GM18861 (cell line): ENCODE data around the gene BAG1.

ENCODE experiments used
- ATAC-seq: cut with Tn5 transposase; IDR thresholded peaks from one replicate; pipeline ENCODE4 v1.9.1; 2021; ENCODE audit not compliant: unreplicated experiment

Gene BAG1

DNA sequence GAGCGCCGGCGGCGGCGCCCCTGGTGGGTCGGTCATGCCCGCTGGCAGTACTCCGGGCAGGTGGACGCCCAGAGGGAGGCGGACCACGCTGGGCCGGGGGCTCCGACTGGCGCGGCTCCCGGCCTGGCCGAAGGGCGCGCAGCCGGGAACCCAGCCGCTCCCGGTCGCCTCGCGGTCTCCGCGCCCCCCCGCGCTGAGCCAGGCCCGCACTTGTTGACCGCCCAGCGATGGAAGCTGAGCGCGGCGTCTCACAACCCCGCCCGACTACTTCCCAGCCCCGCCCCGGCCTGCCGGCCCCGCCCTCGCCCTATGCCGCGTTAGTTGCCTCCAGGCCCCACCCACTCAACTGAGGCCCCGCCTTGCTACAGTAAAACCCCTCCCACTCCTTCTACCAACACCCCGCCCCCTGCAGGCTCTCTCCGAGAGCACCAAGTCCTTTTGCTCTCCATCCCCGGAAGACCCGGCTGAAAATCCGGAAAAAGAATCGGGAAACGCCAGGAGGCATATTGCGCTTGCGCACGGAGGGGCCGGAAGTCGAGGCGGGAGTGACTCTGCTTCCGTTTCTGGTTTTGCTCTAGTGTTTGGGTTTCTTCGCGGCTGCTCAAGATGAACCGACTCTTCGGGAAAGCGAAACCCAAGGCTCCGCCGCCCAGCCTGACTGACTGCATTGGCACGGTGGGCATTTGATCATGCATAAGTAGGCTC is at the start of gene BAG1, which contains the start of gene CHMP5:
BAG1 (minus strand) TSS at position 236 of the 705 bp plus-strand sequence.
CHMP5 (plus strand) TSS at position 577 of the 705 bp plus-strand sequence; CDS start at position 607, 30 bp downstream.
- peak; percentile 69 for ATAC-seq

DNA sequence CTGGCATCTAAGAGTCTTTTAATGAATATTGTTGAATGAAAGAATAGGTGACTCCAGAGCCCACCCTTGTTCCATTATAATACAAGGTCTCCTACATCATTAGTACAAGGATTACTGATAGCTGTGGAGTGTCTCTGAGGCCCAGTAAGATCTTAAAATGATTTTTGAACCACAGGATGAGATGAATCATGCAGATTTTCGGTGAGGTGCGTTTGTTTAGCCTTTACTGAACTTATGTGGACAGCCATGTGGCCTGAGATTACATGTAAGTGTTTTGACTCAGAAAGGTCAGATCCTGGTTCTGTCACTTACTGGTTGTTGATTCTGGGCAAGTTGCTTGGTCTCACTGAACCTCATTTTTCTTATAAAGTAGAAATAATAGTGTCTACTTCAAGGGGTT is 47.4 kb upstream of the BAG1 start:
- ATAC-seq, result no peak

DNA sequence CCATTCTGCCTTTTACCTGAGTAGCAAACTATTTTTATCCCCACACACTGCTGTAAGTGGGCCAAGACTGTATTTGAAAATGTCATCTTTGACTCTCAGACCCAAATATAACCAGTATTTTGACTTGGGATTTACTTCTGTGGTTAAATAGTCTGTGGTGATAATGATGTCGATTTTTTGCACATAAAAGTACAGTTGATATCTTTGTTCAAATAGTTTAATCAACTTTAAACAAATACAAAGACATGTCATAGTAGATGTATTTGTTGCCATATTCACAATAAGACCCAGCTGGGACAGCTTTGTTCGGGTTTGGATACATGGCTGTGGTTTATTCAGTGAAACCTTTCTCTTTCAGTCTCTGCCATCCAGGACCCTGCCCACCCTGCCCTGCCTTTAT is 46.2 kb upstream of the BAG1 start:
- ATAC-seq, result no peak

DNA sequence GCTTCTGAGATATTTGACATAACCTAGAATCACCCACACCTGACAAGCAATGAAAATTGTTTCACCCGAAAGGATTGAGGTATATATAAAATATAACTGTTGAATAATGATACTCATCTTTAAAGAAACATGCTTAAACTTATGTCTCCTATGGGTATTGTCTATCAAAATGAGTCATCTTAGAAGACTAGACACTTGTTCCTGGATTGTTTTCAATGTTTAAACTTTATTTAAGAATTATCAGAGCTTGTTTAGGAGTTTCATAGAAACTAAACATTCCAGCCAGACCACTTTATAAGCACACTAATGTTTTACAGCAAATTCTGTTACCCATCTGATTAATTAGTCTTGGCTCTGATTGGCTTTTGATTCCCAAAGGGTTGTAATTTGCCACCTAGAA is 45.4 kb upstream of the BAG1 start:
- ATAC-seq, result no peak

DNA sequence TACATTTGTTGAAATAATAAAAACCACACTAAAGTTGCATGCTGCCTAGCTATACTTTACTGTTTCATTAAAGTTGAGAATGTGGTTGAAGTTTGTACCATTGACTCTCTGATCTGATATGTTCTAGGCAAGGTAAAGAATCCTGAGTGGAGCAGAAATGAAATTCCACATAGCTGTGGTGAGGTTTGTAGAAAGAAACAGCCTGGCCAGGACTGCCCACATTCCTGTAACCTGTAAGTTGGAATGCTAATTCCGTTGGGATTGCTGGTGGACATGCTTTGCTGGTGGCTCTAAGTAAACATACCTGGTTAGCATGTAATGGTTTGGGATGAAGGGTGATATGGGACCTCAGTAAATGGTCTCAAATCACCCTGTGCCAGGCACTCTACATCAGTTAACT is 42.6 kb upstream of the BAG1 start:
- ATAC-seq, result no peak

DNA sequence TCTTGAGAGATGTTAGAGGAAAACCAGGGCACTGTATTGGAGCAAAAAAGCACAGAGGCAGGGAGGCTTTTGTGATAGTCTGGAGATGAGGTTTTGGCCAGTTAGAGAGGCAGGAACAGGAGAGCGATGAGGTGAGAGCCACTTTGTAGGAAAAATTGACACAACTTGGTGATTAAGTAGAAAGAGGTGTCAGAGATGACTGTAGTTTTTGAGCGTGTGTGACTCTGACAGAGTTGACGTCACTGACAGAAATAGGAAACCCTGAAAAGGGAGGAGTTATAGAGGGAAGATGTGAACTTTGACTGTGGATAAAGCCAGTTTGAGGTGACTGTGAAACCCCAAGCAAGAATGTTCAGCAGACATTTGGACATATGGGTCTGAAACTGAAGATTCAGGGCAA is 41.5 kb upstream of the BAG1 start:
- no peak for ATAC-seq

DNA sequence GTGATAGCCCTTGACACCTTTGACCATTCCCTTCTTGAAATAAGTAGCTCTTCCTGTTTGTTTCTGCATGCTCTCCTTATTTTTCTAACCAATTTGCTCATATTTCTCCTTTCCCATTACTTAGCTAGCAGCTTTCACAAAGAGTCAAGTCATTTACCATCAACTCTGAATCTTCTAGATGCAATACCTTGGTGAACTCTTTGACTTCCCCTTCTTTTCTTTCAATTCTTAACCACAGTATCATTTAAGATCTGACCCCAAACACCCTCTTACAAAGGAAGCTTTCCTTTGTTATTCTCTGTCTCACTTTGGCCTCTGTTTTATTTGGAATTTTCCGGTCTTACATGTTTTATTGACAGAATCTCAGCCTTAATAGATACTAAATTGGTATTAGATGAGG is 39.9 kb upstream of the BAG1 start:
- no peak for ATAC-seq

DNA sequence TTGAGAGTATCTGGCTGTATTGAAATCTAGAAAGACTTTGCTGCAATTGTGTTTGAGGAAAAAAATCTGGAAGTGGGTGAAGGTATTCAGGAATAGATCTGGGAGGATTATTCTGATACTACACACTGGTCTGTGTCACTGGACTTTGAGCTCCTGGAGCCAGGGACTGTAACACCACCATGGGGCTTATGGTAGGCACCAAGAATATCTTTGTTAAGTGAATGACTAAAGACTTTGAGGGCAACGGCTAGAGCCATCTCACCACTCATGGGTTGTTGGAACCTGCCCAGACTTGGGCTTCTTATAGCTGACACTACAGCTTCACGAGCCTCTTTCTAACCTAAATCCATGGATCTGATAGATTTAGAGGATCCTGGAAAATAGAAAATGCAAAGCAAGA is 36.0 kb upstream of the BAG1 start:
- ATAC-seq, result no peak

DNA sequence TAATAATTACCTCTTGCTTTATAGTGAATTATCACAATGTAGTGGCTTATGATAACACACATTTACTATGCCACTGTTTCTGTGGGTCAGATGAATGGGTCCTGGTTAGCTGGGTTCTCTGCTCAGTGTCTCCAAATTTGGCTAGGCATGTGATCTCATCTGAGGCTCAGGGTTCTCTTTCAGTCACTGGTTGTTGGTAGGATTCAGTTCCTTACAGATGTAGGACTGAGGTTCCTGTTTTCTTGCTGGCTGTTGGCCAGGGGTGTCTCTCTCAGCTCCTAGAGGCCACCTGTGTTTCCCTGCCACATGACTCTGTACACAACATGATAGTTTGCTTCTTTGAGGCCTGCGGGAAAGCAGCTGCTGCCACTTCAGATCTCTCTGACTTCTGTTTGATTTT is 32.9 kb upstream of the BAG1 start:
- ATAC-seq, result peak; percentile 93

DNA sequence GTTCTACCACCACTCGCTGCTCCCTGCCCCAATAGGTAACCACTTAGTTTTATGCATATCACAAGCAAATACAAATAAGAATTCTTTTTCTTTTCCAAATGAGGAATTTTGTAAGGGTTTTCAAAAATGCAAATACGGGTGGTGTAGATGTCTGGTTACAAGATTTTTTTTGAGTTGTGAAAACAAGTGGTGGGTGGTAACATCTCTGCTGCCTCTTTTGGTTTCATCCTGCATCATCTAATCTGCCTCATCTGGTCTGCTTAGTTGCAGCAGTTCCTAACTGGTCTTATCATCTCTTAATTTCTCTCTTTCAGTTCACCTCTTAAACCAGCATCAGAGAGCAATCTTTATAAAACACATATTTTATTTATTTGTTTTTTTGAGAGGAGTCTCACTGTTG is 31.1 kb upstream of the BAG1 start:
- peak; percentile 31 for ATAC-seq

DNA sequence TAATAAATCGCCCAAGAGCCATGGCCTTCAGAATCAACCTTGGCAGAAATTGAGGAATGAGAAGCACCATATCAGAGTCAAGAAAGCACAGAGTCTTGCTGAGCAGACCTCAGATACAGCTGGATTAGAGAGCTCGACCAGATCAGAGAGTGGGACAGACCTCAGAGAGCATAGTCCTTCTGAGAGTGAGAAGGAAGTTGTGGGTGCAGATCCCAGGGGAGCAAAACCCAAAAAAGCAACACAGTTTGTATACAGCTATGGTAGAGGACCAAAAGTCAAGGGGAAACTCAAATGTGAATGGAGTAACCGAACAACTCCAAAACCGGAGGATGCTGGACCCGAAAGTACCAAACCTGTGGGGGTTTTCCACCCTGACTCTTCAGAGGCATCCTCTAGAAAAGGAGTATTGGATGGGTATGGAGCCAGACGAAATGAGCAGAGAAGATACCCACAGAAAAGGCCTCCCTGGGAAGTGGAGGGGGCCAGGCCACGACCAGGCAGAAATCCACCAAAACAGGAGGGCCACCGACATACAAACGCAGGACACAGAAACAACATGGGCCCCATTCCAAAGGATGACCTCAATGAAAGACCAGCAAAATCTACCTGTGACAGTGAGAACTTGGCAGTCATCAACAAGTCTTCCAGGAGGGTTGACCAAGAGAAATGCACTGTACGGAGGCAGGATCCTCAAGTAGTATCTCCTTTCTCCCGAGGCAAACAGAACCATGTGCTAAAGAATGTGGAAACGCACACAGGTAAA is 30.3 kb upstream of the BAG1 start:
- ATAC-seq, result no peak

DNA sequence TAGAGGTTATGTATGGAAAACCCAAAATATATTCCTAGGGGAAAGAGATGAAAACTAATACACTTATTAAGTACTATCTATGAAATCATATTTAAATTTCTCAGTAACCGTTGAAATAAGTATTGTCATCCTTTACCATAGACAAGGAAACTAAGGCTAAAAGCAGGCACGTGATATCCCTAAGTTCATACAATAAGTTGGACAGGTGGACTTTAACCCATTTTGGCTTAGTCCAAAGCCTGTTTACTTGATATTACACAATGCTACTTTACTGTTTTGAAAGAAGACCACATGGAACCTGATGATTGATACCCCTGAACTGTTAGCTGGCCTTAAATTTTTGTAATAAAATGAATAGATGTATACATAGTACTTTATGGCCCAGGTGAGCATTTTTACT is 29.3 kb upstream of the BAG1 start:
- no peak for ATAC-seq

DNA sequence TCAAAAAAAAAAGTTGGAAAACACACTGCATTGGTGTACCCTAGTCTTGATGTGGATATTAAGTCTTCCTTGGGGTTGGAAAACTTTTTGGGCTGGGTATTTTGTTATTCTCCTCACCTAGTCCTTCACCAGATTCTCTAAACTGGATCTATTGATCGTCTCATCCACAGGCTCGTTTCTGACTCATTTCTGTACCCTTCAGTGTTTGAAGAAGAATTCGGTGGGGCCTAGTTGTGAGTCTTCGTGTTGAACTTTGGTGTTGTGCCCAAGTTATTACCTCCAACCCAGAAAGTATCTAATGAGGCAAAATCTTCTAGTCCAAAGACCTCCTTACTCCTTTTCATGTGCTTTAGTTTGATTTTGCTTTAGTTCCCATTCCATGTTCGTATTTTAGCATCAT is 27.4 kb upstream of the BAG1 start:
- ATAC-seq, result no peak

DNA sequence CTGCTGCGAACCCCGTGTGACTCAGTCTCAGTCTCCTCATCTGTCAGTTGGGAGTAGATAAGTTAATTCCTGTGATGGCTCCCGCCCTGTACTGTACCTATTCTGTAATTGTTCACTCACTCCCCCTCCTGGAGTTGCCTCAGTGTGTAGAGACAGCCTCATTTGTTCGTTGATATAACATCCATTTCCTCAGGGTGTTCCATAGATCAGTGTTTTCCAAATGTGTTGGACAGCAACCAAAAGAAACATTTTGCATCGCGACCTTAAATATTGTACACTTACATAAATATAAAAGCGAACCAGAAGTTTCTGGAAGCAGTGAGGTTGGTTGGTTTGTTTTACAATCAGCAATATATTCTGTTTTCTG is 26.5 kb upstream of the BAG1 start:
- ATAC-seq, result no peak

DNA sequence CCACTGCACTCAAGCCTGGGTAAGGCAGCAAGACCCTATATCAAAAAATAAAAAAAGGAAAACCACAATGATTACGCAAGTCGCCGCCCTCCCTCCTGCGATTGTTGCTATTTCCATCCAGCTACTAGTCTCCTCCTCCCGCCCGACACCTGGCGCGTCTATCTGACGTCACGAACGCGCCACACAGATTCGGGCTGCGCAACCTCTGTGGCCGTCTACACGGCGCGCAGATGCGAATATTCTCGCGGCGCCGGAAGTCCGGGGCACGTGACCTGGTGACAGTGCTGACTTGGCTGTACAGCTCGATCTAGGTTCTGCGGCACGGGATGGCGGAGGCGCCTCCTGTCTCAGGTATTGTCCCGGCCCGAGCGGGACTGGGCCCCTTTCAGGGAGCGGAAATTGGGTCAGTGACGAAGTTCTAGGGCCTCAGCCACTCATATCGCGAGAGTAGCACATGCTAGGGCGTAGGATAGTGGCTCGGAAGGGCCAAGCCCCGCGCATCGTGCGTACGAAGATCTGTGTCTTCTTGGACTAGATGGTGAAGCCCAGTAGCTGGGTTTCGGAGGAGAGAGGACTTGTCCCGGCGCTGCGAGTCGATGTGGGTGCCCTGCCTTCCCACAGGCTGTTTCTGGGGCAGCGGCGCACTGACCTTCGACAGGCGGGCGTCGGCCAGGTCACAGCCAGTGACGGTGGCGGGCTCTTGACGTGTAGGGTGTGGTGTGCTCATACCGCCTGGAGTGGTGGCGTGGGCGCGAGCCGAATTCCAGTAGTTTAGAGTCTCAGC is 25.9 kb upstream of the BAG1 start, which contains the start of gene NFX1:
NFX1 (plus strand) TSS at position 270 of the 784 bp plus-strand sequence; CDS start at position 327, 57 bp downstream.
- peak; percentile 82 for ATAC-seq

DNA sequence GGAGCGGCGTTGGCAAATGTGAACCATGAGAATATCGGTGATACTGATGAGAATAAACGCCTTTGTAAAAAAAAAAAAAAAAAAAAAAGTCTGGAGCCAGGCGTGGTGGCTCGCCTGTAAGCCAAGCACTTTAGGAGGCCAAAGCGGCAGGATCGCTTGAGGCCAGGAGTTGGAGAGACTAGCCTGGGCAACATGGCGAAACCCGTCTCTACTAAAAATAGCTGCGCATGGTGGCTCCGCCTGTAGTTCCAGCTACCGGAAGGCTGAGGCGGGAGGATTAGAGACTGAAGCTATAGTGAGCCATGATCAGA is 25.4 kb upstream of the BAG1 start:
- no peak for ATAC-seq

DNA sequence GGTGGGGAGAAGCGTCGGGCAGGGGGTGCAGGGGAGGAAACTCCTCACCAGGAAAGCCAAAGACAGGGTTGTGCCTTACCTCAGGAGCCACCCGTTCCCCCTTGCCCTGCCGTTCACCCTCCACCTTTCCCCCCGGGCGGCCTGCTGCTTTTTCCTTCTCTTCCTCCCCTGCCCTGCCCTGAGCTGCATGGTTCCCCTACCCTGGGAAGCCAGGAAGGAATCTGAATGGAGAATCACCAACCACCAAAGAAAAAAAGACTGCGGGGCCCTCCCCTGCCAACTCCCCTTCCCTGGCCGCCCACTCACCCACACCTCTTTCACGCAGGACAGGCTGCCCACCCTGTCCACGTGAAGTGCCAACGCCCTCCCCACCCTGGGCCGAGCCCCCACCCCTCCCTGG is 25.0 kb upstream of the BAG1 start:
- ATAC-seq, result no peak

DNA sequence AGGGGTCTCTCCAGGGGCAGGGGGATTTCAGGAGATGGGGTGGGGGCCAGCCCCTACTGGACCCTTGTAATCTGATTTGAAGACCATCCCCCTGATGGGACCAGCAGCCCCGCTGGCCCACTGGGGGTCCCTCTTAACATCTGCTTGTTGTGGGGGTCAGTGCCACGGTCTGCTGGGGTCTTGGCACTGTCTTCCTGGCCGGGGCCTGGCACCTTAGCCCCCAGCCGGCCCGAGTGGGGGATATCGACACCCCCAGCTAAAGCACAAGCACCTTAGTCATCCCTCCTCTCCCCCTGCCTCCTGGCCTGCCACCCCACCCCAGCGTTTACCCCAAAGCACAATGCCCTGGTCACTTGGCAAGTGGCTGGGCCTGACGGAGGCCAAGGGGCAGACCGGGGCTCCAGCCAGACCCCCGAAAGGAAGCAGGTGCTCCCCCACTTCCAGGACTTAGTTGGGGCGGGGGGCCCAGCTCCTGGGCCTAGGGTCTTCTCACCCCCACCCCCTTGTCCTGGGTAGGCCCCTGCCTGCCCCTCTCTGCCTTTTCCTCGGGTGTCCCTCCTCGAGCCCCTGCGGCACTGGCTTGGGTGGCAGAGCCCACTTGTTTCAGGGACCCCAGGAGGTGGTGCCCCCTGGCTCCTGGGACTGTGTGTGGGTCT is 24.4 kb upstream of the BAG1 start:
- no peak for ATAC-seq

DNA sequence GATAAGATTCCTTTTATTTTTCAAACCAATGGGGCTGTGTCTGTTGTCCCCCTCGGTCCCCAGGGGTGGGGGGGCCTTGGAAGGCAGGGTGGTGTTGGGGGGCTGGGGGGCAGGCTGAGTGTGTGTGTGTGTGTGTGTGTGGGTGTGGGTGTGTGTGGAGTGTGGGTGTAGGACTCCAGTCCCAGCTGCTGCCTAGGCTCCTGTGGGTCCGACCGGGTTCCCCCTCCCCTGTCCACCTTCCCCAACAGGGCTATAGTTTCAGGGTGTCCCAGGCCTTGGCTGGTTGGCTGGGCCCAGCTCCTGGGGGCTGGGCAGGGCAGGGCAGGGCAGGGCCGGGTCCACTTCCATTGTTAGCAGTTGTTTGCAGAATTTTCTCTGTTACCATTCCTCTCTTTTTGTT is 23.7 kb upstream of the BAG1 start:
- ATAC-seq, result no peak

DNA sequence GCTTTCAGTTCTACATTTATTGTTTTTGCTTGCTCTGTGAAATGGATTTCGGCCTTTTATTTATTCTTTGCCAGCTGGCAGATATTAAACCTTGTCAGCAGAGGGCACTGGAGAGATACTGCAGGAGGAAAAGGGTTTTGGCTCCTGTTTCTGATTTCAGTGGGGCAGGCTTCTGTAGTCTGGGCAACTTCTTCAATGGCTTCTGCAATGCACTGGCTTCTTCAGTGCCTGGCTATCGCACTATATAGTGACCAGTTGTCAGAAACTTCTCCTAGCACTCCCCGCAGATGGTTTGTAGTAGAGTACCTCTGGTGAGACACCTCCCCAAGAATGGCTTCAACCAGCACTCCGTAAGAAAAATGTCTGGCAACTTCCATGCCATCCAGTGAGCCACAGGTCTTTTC is 22.6 kb upstream of the BAG1 start:
- ATAC-seq, result no peak

DNA sequence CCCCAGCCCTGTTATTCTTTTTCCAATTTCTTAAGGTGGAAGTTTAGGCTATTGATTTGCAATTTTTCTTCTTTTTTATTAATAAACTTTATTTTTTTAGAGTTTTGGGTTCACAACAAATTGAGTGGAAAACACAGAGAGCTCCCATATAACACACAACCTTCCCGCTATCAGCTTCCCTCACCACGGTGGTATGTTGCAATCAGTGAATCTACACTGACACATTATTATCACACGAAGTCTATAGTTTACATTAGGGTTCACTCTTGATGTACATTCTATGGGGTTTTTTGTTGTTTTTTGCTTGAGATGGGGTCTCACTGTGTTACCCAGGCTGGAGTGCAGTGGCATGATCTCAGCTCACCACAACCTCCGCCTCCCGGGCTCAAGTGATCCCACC is 21.0 kb upstream of the BAG1 start:
- no peak for ATAC-seq
